Panc1 (cell line): ENCODE measurements around the gene RPL7A. TPM values are rescaled to one million over a fixed set of nuclear protein-coding genes. Genes with fewer than 3 reads are reported as not detected.

Experiments
- ATAC-seq: fragments of 200-7000 bp; cut with Tn5 transposase; 2 replicates; pipeline ENCODE4 v1.9.1; 2020; ENCODE audit warnings: mild to moderate bottlenecking, moderate library complexity
- BruUV-seq: library from RNA; stranded (reverse); fragments of 400-500 nt; replicated peaks from 2 replicates; lab custom pipeline; 2021; lab: Mats Ljungman, UMichigan
- CTCF ChIA-PET: fragments of 300-600 bp; sonication (Branson Sonifier 250); formaldehyde crosslinking; loops from one replicate; lab custom pipeline; 2022; ENCODE audit warnings: antibody characterized with exemption; lab: Charles Lee
- POLR2A ChIA-PET: fragments of 300-600 bp; sonication (Branson Sonifier 250); formaldehyde crosslinking; loops from one replicate; lab custom pipeline; 2022; ENCODE audit warnings: antibody characterized with exemption; lab: Charles Lee
- DNase-seq: peaks from one replicate; pipeline ENCODE4 v3.0.0-alpha.2; 2010; ENCODE audit warnings: low read depth, low spot score
- H3K27ac ChIP-seq: 2 replicates; pipeline ENCODE4 v1.5.1; 2011; ENCODE audit warnings: mild to moderate bottlenecking, low read length, inconsistent platforms
- H3K27me3 ChIP-seq: fragments of 200-500 bp; sonication (Bioruptor generic); 2 replicates; pipeline ENCODE4 v1.6.0; 2014; ENCODE audit warnings: low read length, inconsistent platforms; ENCODE audit not compliant: control insufficient read depth, insufficient read depth
- H3K36me3 ChIP-seq: fragments of 200-500 bp; sonication (Bioruptor generic); 2 replicates; pipeline ENCODE4 v1.5.1; 2014; ENCODE audit warnings: inconsistent platforms, mild to moderate bottlenecking, low read length, moderate library complexity; ENCODE audit not compliant: control insufficient read depth, insufficient read depth
- H3K4me1 ChIP-seq: 2 replicates; pipeline ENCODE4 v1.5.1; 2011; ENCODE audit warnings: inconsistent platforms, mild to moderate bottlenecking, low read length, moderate library complexity; ENCODE audit not compliant: control insufficient read depth, insufficient read depth
- H3K4me3 ChIP-seq, 2 experiments: 2 replicates each; pipeline ENCODE4 v1.5.1; 2011 to 2012; ENCODE audit warnings: low read depth in 2 of 2, low read length in 2 of 2, mild to moderate bottlenecking in 2 of 2, inconsistent platforms in 1 of 2, moderate library complexity in 1 of 2
- H3K9me3 ChIP-seq: fragments of 200-500 bp; sonication (Bioruptor generic); 2 replicates; pipeline ENCODE4 v1.5.1; 2014; ENCODE audit warnings: low read depth, mild to moderate bottlenecking, inconsistent platforms, low read length, moderate library complexity; ENCODE audit not compliant: control insufficient read depth, insufficient read depth
- CTCF ChIP-seq: fragments of 450-650 bp; IDR thresholded peaks from 2 replicates; pipeline ENCODE4 v1.5.1; 2017; ENCODE audit warnings: mild to moderate bottlenecking
- POLR2AphosphoS5 ChIP-seq: IDR thresholded peaks from 2 replicates; pipeline ENCODE4 v1.6.1; 2012; ENCODE audit warnings: mild to moderate bottlenecking, low read depth, low read length, moderate library complexity
- SIN3A ChIP-seq: IDR thresholded peaks from 2 replicates; pipeline ENCODE4 v1.6.1; 2012; ENCODE audit warnings: low read depth, mild to moderate bottlenecking, low read length, moderate library complexity, borderline replicate concordance; ENCODE audit not compliant: insufficient read depth
- TCF7L2 ChIP-seq: IDR thresholded peaks from 2 replicates; pipeline ENCODE4 v1.6.1; 2011; ENCODE audit warnings: mild to moderate bottlenecking, low read depth, low read length, inconsistent platforms
- in situ Hi-C: cut with HindIII; loops from 2 replicates; pipeline ENCODE4 v1.10.0; 2016; ENCODE audit warnings: low sequenced_read_pairs, low pct_unique_long_range_greater_than_20kb
- intact Hi-C: fragments of 100-400 bp; cut with micrococcal nuclease; formaldehyde crosslinking; loops from one replicate; pipeline ENCODE4 v1.10.0; 2022; ENCODE audit not compliant: unreplicated experiment
- total RNA-seq: library from RNA; stranded (reverse); gene quantifications from one replicate; pipeline ENCODE4 v1.2.1, GENCODE V29; 2021; ENCODE audit not compliant: unreplicated experiment
- TF ChIP-seq, protein P1 (sequence below), 2 experiments: IDR thresholded peaks; 2 replicates each; pipeline ENCODE4 v1.6.1; 2011 to 2012; ENCODE audit warnings: low read depth in 2 of 2, control low read depth in 1 of 2, low read length in 1 of 2, mild to moderate bottlenecking in 1 of 2, moderate library complexity in 1 of 2; ENCODE audit not compliant: insufficient read depth in 1 of 2

The RPL7A gene
- total RNA-seq, 1 experiment from 2014 or later: 1,104 TPM

GRCh38 chr9:133386338-133386737 lies 38.3 kb downstream of the RPL7A start:
- Histone ChIP-seq H3K36me3 (no peaks in the 10 kb centered on the region), H3K4me3 (no peak overlapping the region), H3K4me1 (no peaks in the 10 kb centered on the region), H3K27ac (no peak overlapping the region), H3K27me3 (no peaks in the 10 kb centered on the region), H3K9me3 (no peaks in the 10 kb centered on the region)
- in situ Hi-C loops (no loop called here), intact Hi-C loops (no loop called here)
- ChIA-PET CTCF (interaction anchor here (0.6 kb wide), 1 partner anchor 56 kb away, joined by 4 read pairs; no protein-coding TSS in a partner anchor), POLR2A (no interaction called here)
- ATAC-seq (no peak), DNase-seq (no peak)
- BruUV-seq: no TSS peak
- no peak for TF ChIP-seq POLR2AphosphoS5
- no peak for TF ChIP-seq TCF7L2
- no peak for TF ChIP-seq CTCF
- no peak for TF ChIP-seq SIN3A
- TF ChIP-seq, protein P1, sequence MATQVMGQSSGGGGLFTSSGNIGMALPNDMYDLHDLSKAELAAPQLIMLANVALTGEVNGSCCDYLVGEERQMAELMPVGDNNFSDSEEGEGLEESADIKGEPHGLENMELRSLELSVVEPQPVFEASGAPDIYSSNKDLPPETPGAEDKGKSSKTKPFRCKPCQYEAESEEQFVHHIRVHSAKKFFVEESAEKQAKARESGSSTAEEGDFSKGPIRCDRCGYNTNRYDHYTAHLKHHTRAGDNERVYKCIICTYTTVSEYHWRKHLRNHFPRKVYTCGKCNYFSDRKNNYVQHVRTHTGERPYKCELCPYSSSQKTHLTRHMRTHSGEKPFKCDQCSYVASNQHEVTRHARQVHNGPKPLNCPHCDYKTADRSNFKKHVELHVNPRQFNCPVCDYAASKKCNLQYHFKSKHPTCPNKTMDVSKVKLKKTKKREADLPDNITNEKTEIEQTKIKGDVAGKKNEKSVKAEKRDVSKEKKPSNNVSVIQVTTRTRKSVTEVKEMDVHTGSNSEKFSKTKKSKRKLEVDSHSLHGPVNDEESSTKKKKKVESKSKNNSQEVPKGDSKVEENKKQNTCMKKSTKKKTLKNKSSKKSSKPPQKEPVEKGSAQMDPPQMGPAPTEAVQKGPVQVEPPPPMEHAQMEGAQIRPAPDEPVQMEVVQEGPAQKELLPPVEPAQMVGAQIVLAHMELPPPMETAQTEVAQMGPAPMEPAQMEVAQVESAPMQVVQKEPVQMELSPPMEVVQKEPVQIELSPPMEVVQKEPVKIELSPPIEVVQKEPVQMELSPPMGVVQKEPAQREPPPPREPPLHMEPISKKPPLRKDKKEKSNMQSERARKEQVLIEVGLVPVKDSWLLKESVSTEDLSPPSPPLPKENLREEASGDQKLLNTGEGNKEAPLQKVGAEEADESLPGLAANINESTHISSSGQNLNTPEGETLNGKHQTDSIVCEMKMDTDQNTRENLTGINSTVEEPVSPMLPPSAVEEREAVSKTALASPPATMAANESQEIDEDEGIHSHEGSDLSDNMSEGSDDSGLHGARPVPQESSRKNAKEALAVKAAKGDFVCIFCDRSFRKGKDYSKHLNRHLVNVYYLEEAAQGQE (IDR thresholded peaks at IDR 0.05; ENCODE audit: insufficient read depth in 1 of 2, low read depth in 2 of 2, low read length in 1 of 2): no peak

- Histone ChIP-seq H3K36me3 (no peaks in the 10 kb centered on the region), H3K4me3 (no peak overlapping the region), H3K27ac (no peak overlapping the region), H3K27me3 (no peaks in the 10 kb centered on the region), H3K9me3 (no peaks in the 10 kb centered on the region), H3K4me1 (no peaks in the 10 kb centered on the region)
- BruUV-seq: no TSS peak
- CTCF ChIA-PET: no interaction called here
- in situ Hi-C loops: no loop called here
- TF ChIP-seq CTCF (no peak), TCF7L2 (no peak), SIN3A (no peak), POLR2AphosphoS5 (no peak)
- TF ChIP-seq, protein P1 (IDR thresholded peaks at IDR 0.05; ENCODE audit: insufficient read depth in 1 of 2, low read depth in 2 of 2, low read length in 1 of 2): no peak
- intact Hi-C loops: no loop called here
- POLR2A ChIA-PET: no interaction called here
- DNase-seq (no peak), ATAC-seq (no peak)
Observed at GRCh38 chr9:133387680-133388079, 39.7 kb downstream of the RPL7A start.
